Liver (tissue), 9 donors: ENCODE measurements around the gene VAV3. TPM values are rescaled to one million over a fixed set of nuclear protein-coding genes. Genes with fewer than 3 reads are reported as not detected.

Experiments
- DNase-seq: peaks from one replicate; pipeline ENCODE4 v3.0.0-alpha.2; 2017; ENCODE audit warnings: low spot score
- H3K27ac ChIP-seq, 2 donors: one replicate each; pipeline ENCODE4 v1.7.0; 2013; ENCODE audit warnings: inconsistent platforms in 2 of 2, low read length in 2 of 2, control low read depth in 1 of 2, low read depth in 1 of 2, mild to moderate bottlenecking in 1 of 2
- H3K27me3 ChIP-seq, 4 donors: one replicate each; pipeline versions ENCODE4 v1.6.1 to v1.7.0; 2013; ENCODE audit warnings: low read length in 3 of 4, inconsistent platforms in 1 of 4, mild to moderate bottlenecking in 1 of 4, moderate library complexity in 1 of 4; ENCODE audit not compliant: control insufficient read depth in 4 of 4, insufficient read depth in 4 of 4
- H3K36me3 ChIP-seq, 4 donors: one replicate each; pipeline versions ENCODE4 v1.6.1 to v1.7.0; 2013; ENCODE audit warnings: low read length in 3 of 4, mild to moderate bottlenecking in 3 of 4, low read depth in 1 of 4, moderate library complexity in 1 of 4; ENCODE audit not compliant: control insufficient read depth in 4 of 4, insufficient read depth in 3 of 4
- H3K4me1 ChIP-seq, 4 donors: one replicate each; pipeline versions ENCODE4 v1.6.1 to v1.7.0; 2013; ENCODE audit warnings: low read length in 3 of 4, mild to moderate bottlenecking in 3 of 4, moderate library complexity in 1 of 4; ENCODE audit not compliant: control insufficient read depth in 4 of 4, insufficient read depth in 4 of 4
- H3K4me3 ChIP-seq, 3 donors: one replicate each; pipeline versions ENCODE4 v1.6.1 to v1.7.0; 2013; ENCODE audit warnings: low read length in 3 of 3, control low read depth in 1 of 3, low read depth in 1 of 3, mild to moderate bottlenecking in 1 of 3
- H3K9ac ChIP-seq, 2 donors: one replicate each; pipeline ENCODE4 v1.7.0; 2013; ENCODE audit warnings: low read length in 2 of 2, mild to moderate bottlenecking in 2 of 2, moderate library complexity in 2 of 2, control low read depth in 1 of 2, low read depth in 1 of 2
- H3K9me3 ChIP-seq, 4 donors: one replicate each; pipeline versions ENCODE4 v1.6.1 to v1.7.0; 2013; ENCODE audit warnings: low read length in 3 of 4; ENCODE audit not compliant: control insufficient read depth in 4 of 4
- CTCF ChIP-seq: fragments of 150-350 bp; IDR thresholded peaks from 2 replicates; pipeline ENCODE4 v1.5.1; 2017; ENCODE audit warnings: improper control_type of control experiment, low read depth, low read length; ENCODE audit not compliant: missing input control
- EGR1 ChIP-seq, 2 donors: IDR thresholded peaks; 2 replicates each; pipeline ENCODE4 v1.6.1; 2016 to 2018; ENCODE audit warnings: antibody characterized with exemption in 2 of 2, low read depth in 2 of 2
- FOXA1 ChIP-seq: IDR thresholded peaks from 2 replicates; pipeline ENCODE4 v1.6.1; 2016; ENCODE audit warnings: antibody characterized with exemption
- FOXA2 ChIP-seq: IDR thresholded peaks from 2 replicates; pipeline ENCODE4 v1.6.1; 2016; ENCODE audit warnings: antibody characterized with exemption
- GABPA ChIP-seq, 2 donors: IDR thresholded peaks in 1 of 2; conservative IDR thresholded peaks in 1 of 2; 2 replicates each; pipeline ENCODE4 v1.6.1; 2016; ENCODE audit warnings: antibody characterized with exemption in 2 of 2, mild to moderate bottlenecking in 1 of 2, moderate library complexity in 1 of 2
- HNF4A ChIP-seq, 2 donors: conservative IDR thresholded peaks; 2 replicates each; pipeline ENCODE4 v1.6.1; 2016; ENCODE audit warnings: antibody characterized with exemption in 2 of 2, mild to moderate bottlenecking in 2 of 2
- HNF4G ChIP-seq: IDR thresholded peaks from 2 replicates; pipeline ENCODE4 v1.6.1; 2016; ENCODE audit warnings: antibody characterized with exemption
- JUND ChIP-seq, 2 donors: IDR thresholded peaks; 2 replicates each; pipeline ENCODE4 v1.6.1; 2016; ENCODE audit warnings: antibody characterized with exemption in 2 of 2
- NR2F2 ChIP-seq: IDR thresholded peaks from 2 replicates; pipeline ENCODE4 v1.6.1; 2016; ENCODE audit warnings: antibody characterized with exemption
- RAD21 ChIP-seq, 2 donors: IDR thresholded peaks; 2 replicates each; pipeline ENCODE4 v1.6.1; 2016; ENCODE audit warnings: antibody characterized with exemption in 2 of 2, mild to moderate bottlenecking in 2 of 2
- REST ChIP-seq: IDR thresholded peaks from 2 replicates; pipeline ENCODE4 v1.6.1; 2016; ENCODE audit warnings: antibody characterized with exemption, mild to moderate bottlenecking
- RXRA ChIP-seq, 2 donors: IDR thresholded peaks; 2 replicates each; pipeline ENCODE4 v1.6.1; 2017 to 2018; ENCODE audit warnings: antibody characterized with exemption in 2 of 2, mild to moderate bottlenecking in 1 of 2
- SP1 ChIP-seq: IDR thresholded peaks from 2 replicates; pipeline ENCODE4 v1.6.1; 2018; ENCODE audit warnings: antibody characterized with exemption, mild to moderate bottlenecking
- TAF1 ChIP-seq: conservative IDR thresholded peaks from 2 replicates; pipeline ENCODE4 v1.6.1; 2016; ENCODE audit warnings: antibody characterized with exemption, mild to moderate bottlenecking
- YY1 ChIP-seq: IDR thresholded peaks from 2 replicates; pipeline ENCODE4 v1.6.1; 2016; ENCODE audit warnings: antibody characterized with exemption, mild to moderate bottlenecking
- WGBS: extraction: QIAGEN DNeasy Blood & Tissue Kit; methylation state at CpG from one replicate; pipeline ENCODE4 v1.1.7; 2013; 5-methylcytosine and 5-hydroxymethylcytosine counted together
- polyA plus RNA-seq, 2 donors: library from polyadenylated mRNA; stranded (reverse) in 1 of 2; unstranded in 1 of 2; fragments of 200-250 nt in 1 of 2; fragments of >200 nt in 1 of 2; fragmentation: Nextera tagmentation in 1 of 2; extraction: Ambion mirVana in 1 of 2; gene quantifications; one replicate each; pipeline versions ENCODE4 v1.2.1 to v1.2.3, GENCODE V29; 2013 to 2015
- total RNA-seq, 2 donors: library from RNA; depleted of rRNA; stranded (reverse); fragments of >200 nt; gene quantifications; one replicate each; pipeline ENCODE4 v1.2.3, GENCODE V29; 2014
- TF ChIP-seq, protein P1 (sequence below): IDR thresholded peaks from 2 replicates; pipeline ENCODE4 v1.6.1; 2016; ENCODE audit warnings: antibody characterized with exemption
- TF ChIP-seq, protein P2 (sequence below): IDR thresholded peaks from 2 replicates; pipeline ENCODE4 v1.6.1; 2016; ENCODE audit warnings: antibody characterized with exemption
- TF ChIP-seq, protein P3 (sequence below): IDR thresholded peaks from 2 replicates; pipeline ENCODE4 v1.6.1; 2016; ENCODE audit warnings: antibody characterized with exemption
- donor health status: healthy.
- donor health status: healthy.
- donor health status: healthy.
- donor health status: healthy.
- donor health status: healthy.

VAV3 gene
- total and polyA plus RNA-seq, 4 donors = 0.46 to 4.8 (median 2.7) TPM

DNA sequence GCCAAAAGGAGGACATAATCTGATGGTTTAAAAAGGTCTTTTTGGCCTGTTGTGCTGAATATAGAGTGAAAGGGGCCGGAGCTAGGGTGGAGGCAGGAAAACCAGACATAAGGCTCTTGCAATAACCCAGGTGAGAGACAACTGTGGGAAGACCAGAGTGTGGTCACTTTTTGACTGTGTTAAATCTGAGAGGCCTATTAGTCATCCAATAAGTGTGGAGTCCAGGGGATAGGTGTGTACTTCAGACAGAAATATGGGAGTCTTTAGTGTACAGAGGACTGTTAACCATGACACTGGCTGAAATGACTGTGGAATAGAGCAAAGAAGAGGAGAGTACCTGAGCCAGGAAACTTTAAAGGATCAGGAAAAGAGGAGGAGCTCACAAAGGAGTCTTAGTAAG, 89.3 kb downstream of the VAV3 start:
- H3K4me1 ChIP-seq = no peaks in the 10 kb centered on the region
- no peak overlapping the region for H3K4me3 ChIP-seq
- H3K27ac ChIP-seq = no peak overlapping the region
- TF ChIP-seq, protein P1, sequence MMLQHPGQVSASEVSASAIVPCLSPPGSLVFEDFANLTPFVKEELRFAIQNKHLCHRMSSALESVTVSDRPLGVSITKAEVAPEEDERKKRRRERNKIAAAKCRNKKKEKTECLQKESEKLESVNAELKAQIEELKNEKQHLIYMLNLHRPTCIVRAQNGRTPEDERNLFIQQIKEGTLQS = no peak
- TF ChIP-seq SP1 (no peak), YY1 (no peak), HNF4A (conservative IDR thresholded peaks at IDR 0.05) (no peak), HNF4G (no peak), FOXA2 (no peak), FOXA1 (no peak), RXRA (IDR thresholded peaks at IDR 0.05) (no peak), TAF1 (no peak), NR2F2 (no peak), RAD21 (IDR thresholded peaks at IDR 0.05) (no peak), EGR1 (IDR thresholded peaks at IDR 0.05; ENCODE audit: low read depth in 2 of 2) (no peak), JUND (IDR thresholded peaks at IDR 0.05) (no peak), GABPA (IDR thresholded peaks at IDR 0.05 in 1 of 2, conservative IDR thresholded peaks at IDR 0.05 in 1 of 2) (no peak), CTCF (no peak), REST (no peak)
- TF ChIP-seq, protein P2, sequence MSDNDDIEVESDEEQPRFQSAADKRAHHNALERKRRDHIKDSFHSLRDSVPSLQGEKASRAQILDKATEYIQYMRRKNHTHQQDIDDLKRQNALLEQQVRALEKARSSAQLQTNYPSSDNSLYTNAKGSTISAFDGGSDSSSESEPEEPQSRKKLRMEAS = no peak
- TF ChIP-seq, protein P3, sequence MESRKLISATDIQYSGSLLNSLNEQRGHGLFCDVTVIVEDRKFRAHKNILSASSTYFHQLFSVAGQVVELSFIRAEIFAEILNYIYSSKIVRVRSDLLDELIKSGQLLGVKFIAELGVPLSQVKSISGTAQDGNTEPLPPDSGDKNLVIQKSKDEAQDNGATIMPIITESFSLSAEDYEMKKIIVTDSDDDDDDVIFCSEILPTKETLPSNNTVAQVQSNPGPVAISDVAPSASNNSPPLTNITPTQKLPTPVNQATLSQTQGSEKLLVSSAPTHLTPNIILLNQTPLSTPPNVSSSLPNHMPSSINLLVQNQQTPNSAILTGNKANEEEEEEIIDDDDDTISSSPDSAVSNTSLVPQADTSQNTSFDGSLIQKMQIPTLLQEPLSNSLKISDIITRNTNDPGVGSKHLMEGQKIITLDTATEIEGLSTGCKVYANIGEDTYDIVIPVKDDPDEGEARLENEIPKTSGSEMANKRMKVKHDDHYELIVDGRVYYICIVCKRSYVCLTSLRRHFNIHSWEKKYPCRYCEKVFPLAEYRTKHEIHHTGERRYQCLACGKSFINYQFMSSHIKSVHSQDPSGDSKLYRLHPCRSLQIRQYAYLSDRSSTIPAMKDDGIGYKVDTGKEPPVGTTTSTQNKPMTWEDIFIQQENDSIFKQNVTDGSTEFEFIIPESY = no peak
- no peak for DNase-seq
- H3K9me3 ChIP-seq = no peaks in the 10 kb centered on the region
- no peak overlapping the region for H3K9ac ChIP-seq
- 78% methylated on average over 1 of the region's 1 CpG for WGBS
- H3K27me3 ChIP-seq = no peaks in the 10 kb centered on the region
- no peaks in the 10 kb centered on the region for H3K36me3 ChIP-seq

- no peak for DNase-seq
- Histone ChIP-seq H3K27me3 (no peaks in the 10 kb centered on the region), H3K9me3 (no peaks in the 10 kb centered on the region), H3K4me3 (no peak overlapping the region), H3K4me1 (no peaks in the 10 kb centered on the region), H3K9ac (no peak overlapping the region), H3K27ac (no peak overlapping the region), H3K36me3 (no peaks in the 10 kb centered on the region)
- TF ChIP-seq, protein P2 = no peak
- no peak for TF ChIP-seq RAD21 (IDR thresholded peaks at IDR 0.05)
- TF ChIP-seq EGR1 (IDR thresholded peaks at IDR 0.05; ENCODE audit: low read depth in 2 of 2) = no peak
- TF ChIP-seq SP1 = no peak
- TF ChIP-seq, protein P1 = no peak
- TF ChIP-seq HNF4A (conservative IDR thresholded peaks at IDR 0.05) = no peak
- 58% methylated on average over 1 of the region's 1 CpG for WGBS
Observed at GRCh38 chr1:107874221-107874620, 90.8 kb downstream of the VAV3 start.
